Fibroblast of pulmonary artery (primary cell): ENCODE data around the gene CCDC54.
A peak's percentile ranks its signal among the peaks of the same experiment; 100 is the strongest.

Source experiments
- DNase-seq: peaks from one replicate; pipeline ENCODE4 v3.0.0-alpha.2; 2010; ENCODE audit warnings: low read depth
- H3K4me3 ChIP-seq: replicated peaks from 2 replicates; pipeline ENCODE4 v1.5.1; 2011; ENCODE audit warnings: low read depth, mild to moderate bottlenecking, control low read depth, low read length, moderate library complexity
- TF ChIP-seq, protein P1 (sequence below): IDR thresholded peaks from 2 replicates; pipeline ENCODE4 v1.5.1; 2011; ENCODE audit warnings: mild to moderate bottlenecking, control low read depth, low read length, inconsistent platforms; ENCODE audit errors: missing control alignments

CCDC54 gene

GRCh38 chr3:107347751-107348150 lies 29.5 kb upstream of the CCDC54 start:
- no peak overlapping the region for H3K4me3 ChIP-seq
- peak; percentile 61 for DNase-seq
- TF ChIP-seq, protein P1, sequence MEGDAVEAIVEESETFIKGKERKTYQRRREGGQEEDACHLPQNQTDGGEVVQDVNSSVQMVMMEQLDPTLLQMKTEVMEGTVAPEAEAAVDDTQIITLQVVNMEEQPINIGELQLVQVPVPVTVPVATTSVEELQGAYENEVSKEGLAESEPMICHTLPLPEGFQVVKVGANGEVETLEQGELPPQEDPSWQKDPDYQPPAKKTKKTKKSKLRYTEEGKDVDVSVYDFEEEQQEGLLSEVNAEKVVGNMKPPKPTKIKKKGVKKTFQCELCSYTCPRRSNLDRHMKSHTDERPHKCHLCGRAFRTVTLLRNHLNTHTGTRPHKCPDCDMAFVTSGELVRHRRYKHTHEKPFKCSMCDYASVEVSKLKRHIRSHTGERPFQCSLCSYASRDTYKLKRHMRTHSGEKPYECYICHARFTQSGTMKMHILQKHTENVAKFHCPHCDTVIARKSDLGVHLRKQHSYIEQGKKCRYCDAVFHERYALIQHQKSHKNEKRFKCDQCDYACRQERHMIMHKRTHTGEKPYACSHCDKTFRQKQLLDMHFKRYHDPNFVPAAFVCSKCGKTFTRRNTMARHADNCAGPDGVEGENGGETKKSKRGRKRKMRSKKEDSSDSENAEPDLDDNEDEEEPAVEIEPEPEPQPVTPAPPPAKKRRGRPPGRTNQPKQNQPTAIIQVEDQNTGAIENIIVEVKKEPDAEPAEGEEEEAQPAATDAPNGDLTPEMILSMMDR = no peak

DNA sequence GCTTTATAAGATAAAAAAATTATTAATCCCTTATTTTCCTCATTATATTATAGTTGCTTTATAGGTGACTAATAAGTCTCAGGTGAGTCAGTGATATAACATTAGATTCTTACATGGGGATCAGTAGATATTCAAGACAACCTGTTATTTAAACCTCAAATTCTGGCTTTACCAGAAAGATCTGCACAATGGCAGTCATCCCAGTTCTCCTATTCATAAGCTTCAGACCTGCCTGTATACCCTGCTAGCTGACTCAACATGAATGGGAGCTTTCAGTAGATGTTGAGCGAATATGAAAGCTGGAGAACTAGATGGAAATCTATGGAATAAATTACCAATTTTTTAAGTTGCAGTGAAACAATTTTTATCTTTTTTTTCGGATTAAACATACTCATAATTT lies 20.5 kb upstream of the CCDC54 start:
- DNase-seq = no peak
- no peak overlapping the region for H3K4me3 ChIP-seq
- TF ChIP-seq, protein P1 = no peak

DNA sequence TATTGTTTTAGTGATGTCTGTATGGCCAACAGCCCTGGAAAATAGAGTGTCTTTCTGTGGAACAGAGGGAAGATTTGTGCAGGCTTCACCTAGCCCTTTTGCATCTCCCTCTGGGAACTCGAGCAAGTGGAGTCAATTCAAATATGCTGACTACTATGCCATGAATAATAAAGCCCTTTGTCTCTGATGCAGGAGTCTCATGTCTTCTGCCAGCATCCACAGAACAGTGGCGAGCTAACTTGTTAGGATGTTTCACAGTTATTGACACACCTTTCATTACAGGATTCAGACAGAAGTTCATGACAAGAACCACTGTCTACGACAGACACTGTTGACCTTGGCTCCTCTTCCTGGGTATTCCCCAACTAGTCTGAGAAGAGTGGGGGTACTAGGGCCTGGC lies 15.6 kb upstream of the CCDC54 start:
- no peak for DNase-seq
- TF ChIP-seq, protein P1 = no peak
- no peak overlapping the region for H3K4me3 ChIP-seq

DNA sequence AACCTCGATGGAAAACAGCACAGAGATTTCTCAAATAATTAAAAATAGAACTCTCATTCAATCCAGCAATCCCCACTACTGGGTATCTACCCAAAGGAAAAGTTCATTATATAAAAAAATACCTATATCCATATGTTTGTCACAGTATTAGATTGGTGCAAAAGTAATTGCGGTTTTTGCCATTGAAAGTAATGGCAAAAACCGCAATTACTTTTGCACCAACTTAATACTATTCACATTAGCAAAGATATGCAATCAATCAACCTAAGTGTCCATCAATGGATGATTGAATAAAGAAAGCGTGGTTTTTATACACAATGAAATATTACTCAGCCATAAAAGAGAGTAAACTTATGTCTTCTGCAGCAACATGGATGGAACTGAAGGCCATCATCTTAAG lies 12.2 kb upstream of the CCDC54 start:
- TF ChIP-seq, protein P1 = no peak
- no peak for DNase-seq
- H3K4me3 ChIP-seq = no peak overlapping the region

DNA sequence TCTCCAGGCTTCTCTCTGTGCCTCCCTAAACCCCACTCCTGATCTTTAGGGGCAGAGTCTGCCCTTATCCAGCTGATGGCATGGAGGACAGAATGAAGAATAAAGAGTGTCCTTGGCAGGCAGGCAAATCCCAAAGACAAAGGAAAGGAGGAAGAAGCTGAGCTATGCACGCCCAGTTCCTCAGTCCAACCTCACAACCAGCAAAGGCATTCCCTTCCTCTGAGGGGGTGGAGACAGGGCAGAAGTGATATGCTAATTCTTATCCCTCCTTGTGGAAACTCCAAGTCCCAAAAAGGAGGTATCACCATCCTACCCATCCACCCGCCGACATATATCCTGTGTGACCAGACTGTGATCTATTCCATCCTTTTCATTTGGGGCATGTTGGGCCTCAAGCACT lies 10.5 kb upstream of the CCDC54 start:
- no peak overlapping the region for H3K4me3 ChIP-seq
- TF ChIP-seq, protein P1 = no peak
- no peak for DNase-seq

GRCh38 chr3:107367353-107367752 lies 9.9 kb upstream of the CCDC54 start:
- H3K4me3 ChIP-seq = no peak overlapping the region
- TF ChIP-seq, protein P1 = no peak
- peak; percentile 78 for DNase-seq

DNA sequence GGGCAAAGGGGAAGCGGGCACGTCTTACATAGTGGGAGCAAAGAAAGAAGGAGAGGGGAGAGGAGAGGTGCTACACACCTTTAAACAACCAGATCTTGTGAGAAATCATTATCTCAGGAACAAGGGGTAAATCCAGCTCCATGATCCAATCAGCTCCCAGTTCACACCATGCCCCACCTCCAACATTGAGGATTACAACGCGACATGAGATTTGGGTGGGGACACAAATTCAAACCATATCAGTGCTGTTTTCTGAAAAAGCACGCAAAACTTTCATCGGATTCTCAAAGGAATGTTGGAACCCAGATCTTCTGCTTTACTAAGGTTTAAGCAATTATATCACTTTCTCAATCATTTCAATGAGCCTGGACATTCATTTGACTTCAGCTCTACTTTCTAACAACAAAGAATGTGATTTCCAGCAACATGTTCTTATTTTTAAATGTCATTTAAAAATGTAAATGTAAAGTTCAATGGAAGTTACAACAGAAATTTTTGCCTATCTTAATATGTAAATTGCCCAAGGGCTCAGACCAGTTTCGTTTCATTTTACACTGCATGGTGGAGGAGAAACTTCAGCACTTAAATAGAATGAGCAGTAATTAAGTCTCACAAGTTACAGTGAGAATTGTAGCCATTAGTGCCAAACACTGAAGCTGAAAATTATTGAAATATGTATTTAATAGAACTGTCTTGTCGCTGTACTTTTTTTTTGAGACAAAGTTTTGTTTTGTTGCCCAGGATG lies 8.4 kb upstream of the CCDC54 start:
- no peak overlapping the region for H3K4me3 ChIP-seq
- no peak for DNase-seq
- TF ChIP-seq, protein P1 = no peak
